ENCODE data around the gene MCF2L2. TPM values are rescaled to one million over a fixed set of nuclear protein-coding genes. Genes with fewer than 3 reads are reported as not detected.

Gene MCF2L2
- total RNA-seq, 4 donors from 2014 or later: 0.13 to 0.49 (median 0.22) TPM; not detected in 1

GRCh38 chr3:183350164-183350563 is 78.3 kb downstream of the MCF2L2 start:
- H3K27ac ChIP-seq: no peak overlapping the region
- 82 to 85% methylated on average over 3 of the region's 3 CpGs for WGBS, 2 donors
- no peaks in the 10 kb centered on the region for H3K36me3 ChIP-seq
- intact Hi-C loops (cut with DNase I): no loop called here
- H3K4me1 ChIP-seq: no peaks in the 10 kb centered on the region
- no peak overlapping the region for H3K4me3 ChIP-seq (replicated peaks in 1 of 3)
- no peaks in the 10 kb centered on the region for H3K27me3 ChIP-seq
- TF ChIP-seq, protein P1, sequence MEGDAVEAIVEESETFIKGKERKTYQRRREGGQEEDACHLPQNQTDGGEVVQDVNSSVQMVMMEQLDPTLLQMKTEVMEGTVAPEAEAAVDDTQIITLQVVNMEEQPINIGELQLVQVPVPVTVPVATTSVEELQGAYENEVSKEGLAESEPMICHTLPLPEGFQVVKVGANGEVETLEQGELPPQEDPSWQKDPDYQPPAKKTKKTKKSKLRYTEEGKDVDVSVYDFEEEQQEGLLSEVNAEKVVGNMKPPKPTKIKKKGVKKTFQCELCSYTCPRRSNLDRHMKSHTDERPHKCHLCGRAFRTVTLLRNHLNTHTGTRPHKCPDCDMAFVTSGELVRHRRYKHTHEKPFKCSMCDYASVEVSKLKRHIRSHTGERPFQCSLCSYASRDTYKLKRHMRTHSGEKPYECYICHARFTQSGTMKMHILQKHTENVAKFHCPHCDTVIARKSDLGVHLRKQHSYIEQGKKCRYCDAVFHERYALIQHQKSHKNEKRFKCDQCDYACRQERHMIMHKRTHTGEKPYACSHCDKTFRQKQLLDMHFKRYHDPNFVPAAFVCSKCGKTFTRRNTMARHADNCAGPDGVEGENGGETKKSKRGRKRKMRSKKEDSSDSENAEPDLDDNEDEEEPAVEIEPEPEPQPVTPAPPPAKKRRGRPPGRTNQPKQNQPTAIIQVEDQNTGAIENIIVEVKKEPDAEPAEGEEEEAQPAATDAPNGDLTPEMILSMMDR (IDR thresholded peaks at IDR 0.05): no peak
- TF ChIP-seq POLR2A (IDR thresholded peaks at IDR 0.05): no peak
- no peaks in the 10 kb centered on the region for H3K9me3 ChIP-seq
- no peak for DNase-seq

GRCh38 chr3:183349421-183350157 is 78.8 kb downstream of the MCF2L2 start:
- Histone ChIP-seq H3K9me3 (no peaks in the 10 kb centered on the region), H3K36me3 (no peaks in the 10 kb centered on the region), H3K27me3 (no peaks in the 10 kb centered on the region), H3K27ac (no peak overlapping the region), H3K4me3 (replicated peaks in 1 of 3) (no peak overlapping the region), H3K4me1 (no peaks in the 10 kb centered on the region)
- TF ChIP-seq, protein P1 (IDR thresholded peaks at IDR 0.05): no peak
- no peak for TF ChIP-seq POLR2A (IDR thresholded peaks at IDR 0.05)
- intact Hi-C loops (cut with DNase I): no loop called here
- no peak for DNase-seq
- 73 to 76% methylated on average over 8 of the region's 8 CpGs for WGBS, 2 donors

- TF ChIP-seq, protein P1 (IDR thresholded peaks at IDR 0.05): no peak
- no peak for TF ChIP-seq POLR2A (IDR thresholded peaks at IDR 0.05)
- H3K9me3 ChIP-seq: no peaks in the 10 kb centered on the region
- no peak overlapping the region for H3K27ac ChIP-seq
- DNase-seq: no peak
- no peaks in the 10 kb centered on the region for H3K27me3 ChIP-seq
- intact Hi-C loops (cut with DNase I): no loop called here
- H3K4me1 ChIP-seq: no peaks in the 10 kb centered on the region
- whole genome bisulfite sequencing, 2 donors: 80 to 82% methylated on average over 1 of the region's 1 CpG
- H3K4me3 ChIP-seq (replicated peaks in 1 of 3): no peak overlapping the region
- no peaks in the 10 kb centered on the region for H3K36me3 ChIP-seq
Measured at GRCh38 chr3:183342824-183343223, 85.6 kb downstream of the MCF2L2 start.

DNA sequence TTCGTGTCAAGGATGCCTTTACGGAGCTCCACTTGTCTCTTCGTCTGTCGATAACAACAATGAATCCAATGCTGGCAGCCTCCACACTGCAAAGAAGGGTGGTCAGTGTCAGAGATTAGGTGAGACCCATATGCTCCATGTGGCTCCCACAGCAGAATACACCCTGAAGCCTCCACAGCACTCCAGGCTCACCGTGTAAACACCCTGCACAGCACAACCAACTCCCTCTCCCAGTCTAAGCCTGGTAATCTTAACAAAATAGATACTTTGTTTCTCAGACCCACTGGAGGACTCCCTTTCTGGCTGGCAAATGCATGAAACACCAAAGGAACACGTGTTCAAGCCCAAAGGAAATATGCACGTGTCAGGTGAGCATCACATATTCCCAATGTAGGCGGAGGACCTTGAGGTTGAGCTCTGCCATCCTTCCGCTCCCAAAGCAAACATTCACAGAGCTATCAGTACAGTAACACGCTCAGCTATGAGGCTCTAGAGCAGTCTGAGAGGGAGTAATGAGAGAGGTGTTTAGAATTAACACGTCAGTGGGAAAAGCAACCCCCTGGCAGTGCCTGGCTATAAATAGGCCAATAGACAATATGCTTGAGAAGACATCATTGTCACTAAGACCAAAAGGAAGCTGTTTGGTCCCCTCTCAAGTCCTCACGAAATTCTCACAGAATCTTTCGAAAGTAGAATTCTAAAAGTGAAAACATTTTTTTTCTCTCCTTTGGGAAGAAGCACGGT is 86.7 kb downstream of the MCF2L2 start:
- Histone ChIP-seq H3K27ac (no peak overlapping the region), H3K27me3 (no peaks in the 10 kb centered on the region), H3K4me3 (replicated peaks in 1 of 3) (no peak overlapping the region), H3K9me3 (no peaks in the 10 kb centered on the region), H3K4me1 (no peaks in the 10 kb centered on the region), H3K36me3 (no peaks in the 10 kb centered on the region)
- WGBS, 2 donors: 73 to 79% methylated on average over 14 of the region's 14 CpGs
- no peak for TF ChIP-seq POLR2A (IDR thresholded peaks at IDR 0.05)
- TF ChIP-seq, protein P1 (IDR thresholded peaks at IDR 0.05): no peak
- intact Hi-C loops (cut with DNase I): no loop called here
- DNase-seq: no peak

DNA sequence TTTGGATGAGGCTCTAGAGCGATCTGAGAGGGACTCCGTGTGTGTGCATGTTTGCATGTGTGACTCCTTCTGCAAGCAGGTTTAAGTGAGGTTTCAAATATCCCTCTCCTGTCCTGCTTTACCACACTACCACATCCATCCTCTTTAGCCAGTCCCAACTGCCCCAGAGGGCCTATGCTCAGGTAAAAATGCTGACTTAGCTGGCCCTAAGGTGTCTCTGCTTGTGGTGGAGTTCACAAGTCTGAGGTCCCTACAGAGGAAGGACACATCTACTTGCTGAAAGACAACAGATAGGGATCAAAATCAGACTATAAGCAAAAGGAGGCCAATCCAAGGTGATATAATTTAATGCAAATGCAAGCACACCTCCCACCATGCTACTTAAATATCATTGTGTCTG is 88.2 kb downstream of the MCF2L2 start:
- Histone ChIP-seq H3K27ac (no peak overlapping the region), H3K9me3 (no peaks in the 10 kb centered on the region), H3K36me3 (no peaks in the 10 kb centered on the region), H3K4me1 (no peaks in the 10 kb centered on the region), H3K4me3 (replicated peaks in 1 of 3) (no peak overlapping the region), H3K27me3 (no peaks in the 10 kb centered on the region)
- no peak for DNase-seq
- TF ChIP-seq, protein P1 (IDR thresholded peaks at IDR 0.05): no peak
- TF ChIP-seq POLR2A (IDR thresholded peaks at IDR 0.05): no peak
- intact Hi-C loops (cut with DNase I): no loop called here
- WGBS, 2 donors: 92 to 100% methylated on average over 2 of the region's 2 CpGs

Measured in thyroid gland (tissue), 4 donors.